HG02763 (cell line): ENCODE results near the gene COL9A3.
"Not testable (repeated sequence)": the region's sequence is repeated elsewhere in the genome, so short reads cannot be mapped to it uniquely, and the experiment has no call there.

ENCODE experiments used
- ATAC-seq: cut with Tn5 transposase; IDR thresholded peaks from one replicate; pipeline ENCODE4 v1.9.1; 2021; ENCODE audit warnings: mild to moderate bottlenecking, moderate library complexity; ENCODE audit not compliant: unreplicated experiment

Gene COL9A3

GRCh38 chr20:62832951-62833391, 16.1 kb downstream of the COL9A3 start:
- ATAC-seq, result no peak

DNA sequence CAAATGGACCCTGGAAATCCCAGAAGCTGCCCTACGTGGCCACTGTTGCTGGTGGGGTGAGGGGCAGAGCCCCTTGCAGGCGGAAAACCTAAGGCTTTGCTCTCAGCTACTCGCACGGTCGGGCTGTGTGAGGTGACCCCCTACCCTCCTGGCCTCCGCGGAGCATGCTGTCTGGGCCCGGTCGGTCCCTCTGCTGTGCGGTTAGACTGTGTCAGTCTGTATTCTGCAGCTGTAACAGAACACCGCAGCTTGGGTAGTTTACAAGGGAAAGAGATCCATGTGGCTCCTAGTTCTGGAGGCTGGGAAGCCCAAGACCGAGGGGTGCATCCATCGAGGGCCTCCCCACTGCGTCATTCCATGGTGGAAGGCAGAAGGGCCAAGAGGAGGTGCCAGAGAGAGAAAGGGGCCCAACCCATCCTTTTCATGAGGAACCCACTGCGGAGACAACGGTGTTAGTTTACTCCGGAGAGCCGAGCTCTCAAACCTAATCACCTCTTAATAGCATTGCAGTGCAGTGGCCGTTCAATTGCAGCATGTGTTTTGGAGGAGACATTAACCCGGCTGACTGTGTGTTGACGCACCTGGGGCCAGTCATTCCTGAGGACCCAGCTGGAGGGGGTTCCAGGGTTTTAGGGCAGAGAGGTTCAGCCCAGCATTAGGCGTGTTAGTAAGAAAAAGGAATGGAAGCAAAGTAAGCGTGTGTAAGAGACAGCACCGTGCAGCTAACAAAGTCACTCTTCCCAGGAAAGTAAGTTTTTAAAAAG, 18.3 kb downstream of the COL9A3 start:
- ATAC-seq, result no peak

GRCh38 chr20:62835931-62836861, 19.3 kb downstream of the COL9A3 start:
- ATAC-seq, result no peak

GRCh38 chr20:62836967-62837490, 20.2 kb downstream of the COL9A3 start:
- ATAC-seq, result no peak

GRCh38 chr20:62837790-62838127, 20.9 kb downstream of the COL9A3 start:
- no peak for ATAC-seq

DNA sequence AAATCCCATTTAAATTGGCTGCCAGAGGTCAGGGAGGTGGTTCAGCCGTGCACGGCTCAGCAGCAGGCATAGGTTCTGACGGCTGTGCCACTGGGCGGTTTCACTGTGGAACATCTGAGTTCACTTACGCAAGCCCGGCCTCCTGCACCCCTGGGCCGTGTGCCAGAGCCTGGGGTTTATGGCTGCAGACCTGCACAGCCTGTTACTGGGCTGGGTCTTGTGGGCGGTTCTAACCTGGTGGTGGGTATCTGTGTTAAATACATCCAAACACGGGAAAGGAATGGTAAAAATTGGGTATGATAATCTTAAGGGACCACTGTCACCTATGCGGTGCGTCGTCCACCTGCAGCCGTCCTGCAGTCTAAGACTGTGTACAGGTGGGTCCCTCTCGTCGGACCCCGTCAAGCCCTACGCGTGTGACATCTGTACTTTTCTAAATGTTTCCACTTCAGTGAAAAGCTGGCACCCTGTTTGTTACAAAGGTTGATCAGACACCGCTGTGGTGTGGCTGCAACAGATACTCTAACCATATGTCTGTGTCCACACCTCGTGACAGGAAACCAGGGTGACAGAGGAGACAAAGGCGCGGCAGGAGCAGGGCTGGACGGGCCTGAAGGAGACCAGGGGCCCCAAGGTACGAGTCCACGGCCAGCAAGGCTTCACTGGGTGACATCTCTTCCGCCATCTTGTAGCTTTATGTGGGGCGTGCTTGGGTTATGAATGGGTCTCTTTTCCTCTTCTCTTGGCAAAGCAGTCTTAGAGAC, 21.5 kb downstream of the COL9A3 start:
- ATAC-seq, result peak; percentile 65

GRCh38 chr20:62839261-62839660, 22.4 kb downstream of the COL9A3 start:
- no peak for ATAC-seq

- no peak for ATAC-seq
Measured at GRCh38 chr20:62839816-62840215, 23.0 kb downstream of the COL9A3 start.

DNA sequence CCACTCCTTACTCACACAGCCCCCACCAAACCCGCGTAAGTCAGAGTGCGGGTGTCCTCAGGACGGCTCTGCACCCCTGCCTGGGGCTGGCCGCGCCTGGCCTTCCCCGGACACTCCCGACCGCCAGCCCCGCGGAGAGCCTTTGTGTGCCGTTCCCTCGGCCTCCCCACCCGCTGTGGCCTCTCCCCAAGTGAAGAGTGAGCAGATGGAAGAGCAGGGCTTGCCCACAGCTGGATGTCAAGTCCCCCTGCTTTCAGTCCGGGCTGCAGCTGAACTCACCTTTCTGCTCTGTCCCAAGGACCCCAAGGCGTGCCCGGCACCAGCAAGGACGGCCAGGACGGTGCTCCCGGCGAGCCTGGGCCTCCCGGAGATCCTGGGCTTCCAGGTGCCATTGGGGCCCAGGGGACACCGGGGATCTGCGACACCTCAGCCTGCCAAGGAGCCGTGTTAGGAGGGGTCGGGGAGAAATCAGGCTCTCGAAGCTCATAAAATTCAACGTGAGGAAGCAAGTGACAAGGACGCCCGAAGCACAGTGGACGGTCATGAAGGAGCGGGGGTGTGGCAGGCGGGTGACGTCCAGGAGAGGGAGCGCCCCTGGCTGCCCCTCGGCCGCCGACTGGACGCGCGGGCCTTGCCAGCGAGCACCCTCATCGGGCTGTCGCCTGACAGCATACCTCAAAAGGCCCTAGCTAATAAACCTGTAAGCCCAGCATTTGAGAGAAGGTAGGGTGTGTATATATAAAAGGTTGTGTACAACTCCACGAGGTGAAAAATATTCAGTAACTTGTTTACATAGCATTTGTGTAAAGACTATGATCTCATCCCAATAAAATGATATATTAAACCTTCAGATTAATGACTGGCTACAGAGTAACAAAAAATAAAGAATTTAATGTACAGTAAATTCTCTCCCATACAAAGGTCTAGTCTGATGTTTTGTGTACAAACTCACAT, 23.7 kb downstream of the COL9A3 start:
- no peak for ATAC-seq

GRCh38 chr20:62841705-62842212, 24.9 kb downstream of the COL9A3 start:
- no peak for ATAC-seq

GRCh38 chr20:62843656-62844055, 26.8 kb downstream of the COL9A3 start:
- ATAC-seq, result no peak

- ATAC-seq, result no peak
Measured at GRCh38 chr20:62844182-62844581, 27.3 kb downstream of the COL9A3 start.

GRCh38 chr20:62845416-62846160, 28.7 kb downstream of the COL9A3 start:
- no peak for ATAC-seq

GRCh38 chr20:62846166-62846890, 29.5 kb downstream of the COL9A3 start:
- ATAC-seq, result no peak

DNA sequence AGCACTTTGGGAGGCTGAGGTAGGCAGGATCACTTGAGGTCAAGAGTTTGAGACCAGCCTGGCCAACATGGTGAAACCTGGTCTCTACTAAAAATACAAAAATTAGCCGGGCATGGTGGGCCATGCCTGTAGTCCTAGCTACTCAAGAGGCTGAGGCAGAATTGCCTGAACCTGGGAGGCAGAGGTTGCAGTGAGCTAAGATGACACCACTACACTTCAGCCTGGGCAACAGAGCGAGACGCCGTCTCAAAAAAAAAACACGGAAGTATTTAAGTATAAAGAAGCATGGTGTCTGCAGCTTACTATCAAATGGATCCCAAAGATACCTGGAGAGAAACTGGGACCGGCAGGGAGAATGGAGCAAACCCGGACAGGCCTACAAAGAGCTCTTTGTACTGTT, 32.1 kb downstream of the COL9A3 start:
- not testable (repeated sequence) for ATAC-seq

- ATAC-seq, result no peak
Measured at GRCh38 chr20:62849431-62849830, 32.6 kb downstream of the COL9A3 start.

DNA sequence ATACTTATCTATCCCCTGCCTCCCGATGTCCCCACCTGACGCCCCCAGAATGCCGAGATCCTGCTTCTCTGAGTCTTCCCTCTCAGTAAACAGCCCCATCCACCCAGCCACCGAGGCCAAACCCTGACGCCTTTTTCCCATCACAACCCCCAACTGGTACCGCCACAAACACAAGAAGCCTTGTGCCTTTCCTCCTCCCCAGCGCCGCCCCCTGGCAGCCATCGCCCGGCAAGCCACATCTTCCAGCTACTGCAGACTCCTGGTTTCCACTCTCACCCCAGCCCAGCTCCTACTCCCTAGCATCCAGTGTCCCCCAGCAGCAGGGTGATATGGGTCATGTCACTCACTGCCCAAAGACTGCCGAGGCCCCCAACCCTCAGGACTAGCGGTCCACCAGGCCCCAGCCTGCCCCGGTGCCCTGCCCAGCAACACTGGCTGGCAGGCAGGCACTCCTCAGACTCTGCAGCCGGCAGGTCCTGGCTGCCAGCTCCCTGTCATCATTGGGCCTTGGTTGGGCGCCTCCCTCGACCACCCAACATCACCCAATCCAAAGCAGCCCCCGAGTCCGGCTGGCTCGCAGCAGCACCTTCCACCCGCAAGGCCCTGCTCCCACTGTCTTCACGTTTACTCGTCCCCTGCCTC, 33.6 kb downstream of the COL9A3 start:
- no peak for ATAC-seq

DNA sequence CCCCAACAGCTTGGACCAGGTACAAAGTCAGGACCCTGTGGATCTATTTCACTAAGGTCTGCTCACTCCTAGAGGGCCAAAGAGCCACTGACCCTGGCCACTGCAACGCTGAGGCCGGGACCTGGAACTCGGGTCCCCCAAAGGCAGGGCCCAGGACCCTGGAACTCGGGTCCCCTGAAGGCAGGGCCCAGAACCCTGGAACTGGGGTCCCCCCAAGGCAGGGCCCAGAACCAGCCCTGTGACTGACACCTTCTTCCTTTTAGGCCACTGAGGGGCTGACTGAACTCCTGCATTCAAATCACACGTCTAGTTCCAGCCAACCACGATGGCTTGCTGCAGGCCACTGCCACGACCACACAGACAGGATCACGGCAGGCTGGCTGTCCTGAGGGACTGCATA, 35.3 kb downstream of the COL9A3 start:
- ATAC-seq, result no peak
